Measurements from ENCODE around the gene MYO9B. TPM values are rescaled to one million over a fixed set of nuclear protein-coding genes. Genes with fewer than 3 reads are reported as not detected.
"Not testable (repeated sequence)": the region's sequence is repeated elsewhere in the genome, so short reads cannot be mapped to it uniquely, and the experiment has no call there.

The MYO9B gene
- total RNA-seq, 1 donor from 2014 or later = 55.9 TPM

- TF ChIP-seq, protein P1, sequence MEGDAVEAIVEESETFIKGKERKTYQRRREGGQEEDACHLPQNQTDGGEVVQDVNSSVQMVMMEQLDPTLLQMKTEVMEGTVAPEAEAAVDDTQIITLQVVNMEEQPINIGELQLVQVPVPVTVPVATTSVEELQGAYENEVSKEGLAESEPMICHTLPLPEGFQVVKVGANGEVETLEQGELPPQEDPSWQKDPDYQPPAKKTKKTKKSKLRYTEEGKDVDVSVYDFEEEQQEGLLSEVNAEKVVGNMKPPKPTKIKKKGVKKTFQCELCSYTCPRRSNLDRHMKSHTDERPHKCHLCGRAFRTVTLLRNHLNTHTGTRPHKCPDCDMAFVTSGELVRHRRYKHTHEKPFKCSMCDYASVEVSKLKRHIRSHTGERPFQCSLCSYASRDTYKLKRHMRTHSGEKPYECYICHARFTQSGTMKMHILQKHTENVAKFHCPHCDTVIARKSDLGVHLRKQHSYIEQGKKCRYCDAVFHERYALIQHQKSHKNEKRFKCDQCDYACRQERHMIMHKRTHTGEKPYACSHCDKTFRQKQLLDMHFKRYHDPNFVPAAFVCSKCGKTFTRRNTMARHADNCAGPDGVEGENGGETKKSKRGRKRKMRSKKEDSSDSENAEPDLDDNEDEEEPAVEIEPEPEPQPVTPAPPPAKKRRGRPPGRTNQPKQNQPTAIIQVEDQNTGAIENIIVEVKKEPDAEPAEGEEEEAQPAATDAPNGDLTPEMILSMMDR (conservative IDR thresholded peaks at IDR 0.05; ENCODE audit: low read depth, low read length) = no peak
- DNase-seq (ENCODE audit: low read depth) = peak; percentile 20
- H3K4me3 ChIP-seq (ENCODE audit: low read depth, low read length) = no peak overlapping the region
Measured at GRCh38 chr19:17097593-17098126, 22.1 kb downstream of the MYO9B start.

DNA sequence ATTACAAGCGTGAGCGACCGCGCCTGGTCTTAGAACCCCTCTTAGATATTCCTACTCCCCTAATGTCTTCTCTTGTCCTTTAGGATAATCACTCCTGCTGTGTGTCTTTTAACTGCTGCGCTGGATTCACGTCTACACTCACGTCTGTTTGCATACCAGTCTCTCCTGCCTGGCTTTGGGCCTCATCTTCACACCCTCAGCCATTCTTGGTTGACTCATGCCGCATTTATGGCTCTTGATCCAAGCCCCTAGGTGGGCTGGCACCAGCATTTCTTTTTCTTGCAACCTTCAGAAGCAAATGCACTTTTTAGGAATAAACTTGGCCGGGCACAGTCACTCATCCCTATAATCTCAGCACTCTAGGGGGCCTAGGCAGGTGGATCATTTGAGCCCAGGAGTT lies 22.7 kb downstream of the MYO9B start:
- H3K4me3 ChIP-seq (ENCODE audit: low read depth, low read length) = no peak overlapping the region
- DNase-seq (ENCODE audit: low read depth) = no peak
- TF ChIP-seq, protein P1 (conservative IDR thresholded peaks at IDR 0.05; ENCODE audit: low read depth, low read length) = no peak

- DNase-seq (ENCODE audit: low read depth) = no peak
- TF ChIP-seq, protein P1 (conservative IDR thresholded peaks at IDR 0.05; ENCODE audit: low read depth, low read length) = no peak
- no peak overlapping the region for H3K4me3 ChIP-seq (ENCODE audit: low read depth, low read length)
Measured at GRCh38 chr19:17101686-17102628, 26.4 kb downstream of the MYO9B start.

GRCh38 chr19:17103177-17103576 lies 27.6 kb downstream of the MYO9B start:
- DNase-seq (ENCODE audit: low read depth) = no peak
- TF ChIP-seq, protein P1 (conservative IDR thresholded peaks at IDR 0.05; ENCODE audit: low read depth, low read length) = peak; percentile 71
- no peak overlapping the region for H3K4me3 ChIP-seq (ENCODE audit: low read depth, low read length)

GRCh38 chr19:17104679-17105078 lies 29.1 kb downstream of the MYO9B start:
- TF ChIP-seq, protein P1 (conservative IDR thresholded peaks at IDR 0.05; ENCODE audit: low read depth, low read length) = no peak
- no peak overlapping the region for H3K4me3 ChIP-seq (ENCODE audit: low read depth, low read length)
- DNase-seq (ENCODE audit: low read depth) = no peak

DNA sequence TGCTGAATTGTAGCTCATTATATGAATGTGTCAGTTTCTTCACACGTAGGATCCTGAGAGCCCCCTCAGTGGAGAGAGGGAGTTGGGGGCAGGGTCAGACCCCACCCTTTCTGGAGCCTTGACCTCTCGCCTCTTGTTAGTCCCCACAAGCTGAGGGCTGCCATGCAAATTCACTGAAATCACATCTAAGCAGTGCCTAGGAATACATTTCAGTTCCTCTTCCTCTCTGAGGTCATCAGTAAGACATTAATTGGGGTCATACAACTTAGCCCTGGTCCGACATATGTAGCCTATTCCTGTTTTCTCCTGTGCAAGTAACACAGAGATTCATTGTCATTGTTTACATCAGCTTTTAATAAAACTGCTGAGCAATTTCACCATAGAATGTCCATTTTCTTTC lies 30.0 kb downstream of the MYO9B start:
- no peak overlapping the region for H3K4me3 ChIP-seq (ENCODE audit: low read depth, low read length)
- no peak for DNase-seq (ENCODE audit: low read depth)
- TF ChIP-seq, protein P1 (conservative IDR thresholded peaks at IDR 0.05; ENCODE audit: low read depth, low read length) = no peak

GRCh38 chr19:17106964-17107363 lies 31.4 kb downstream of the MYO9B start:
- not testable (repeated sequence) for H3K4me3 ChIP-seq (ENCODE audit: low read depth, low read length)

More at GRCh38 chr19:17106964-17107363, 31.4 kb downstream of the MYO9B start:
- DNase-seq (ENCODE audit: low read depth) = not testable (repeated sequence)
